Embryonic facial prominence (tissue), 1 donor: ENCODE results near the gene PTPN2.

Experiments used
- DNase-seq: peaks from one replicate; pipeline ENCODE4 v3.0.0-alpha.2; 2016; ENCODE audit errors: extremely low spot score

PTPN2 gene

GRCh38 chr18:12745095-12745795, 138.8 kb downstream of the PTPN2 start:
- DNase-seq, result no peak

DNA sequence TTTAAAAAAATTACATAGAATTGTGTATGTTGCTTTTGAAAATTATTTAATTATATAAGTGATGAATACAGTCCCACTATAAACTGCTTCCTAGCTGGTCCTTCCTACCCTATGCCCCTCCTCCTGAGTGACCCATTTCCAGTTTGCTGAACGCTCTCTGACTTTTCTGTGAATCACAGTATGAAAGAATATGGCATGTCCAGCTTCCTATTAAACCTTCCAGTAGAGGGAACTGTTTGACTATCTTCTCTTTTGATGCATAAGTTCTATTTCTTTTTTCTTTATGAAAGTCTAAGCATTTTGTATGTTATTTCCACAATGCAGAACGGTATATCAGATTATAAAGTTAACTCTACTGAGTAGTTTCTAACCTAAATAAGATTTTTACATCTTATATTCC, 139.9 kb downstream of the PTPN2 start:
- DNase-seq, result peak; percentile 37

- DNase-seq, result no peak
Observed at GRCh38 chr18:12742453-12742852, 141.6 kb downstream of the PTPN2 start.
